ENCODE data around the gene TMOD1. TPM values are rescaled to one million over a fixed set of nuclear protein-coding genes. Genes with fewer than 3 reads are reported as not detected.

Gene TMOD1
- total and polyA plus RNA-seq, 2 of the 8 experiments (the other 6 are each of a cell fraction or from before 2014, with no cell fraction given), result 0.17 to 0.88 TPM

DNA sequence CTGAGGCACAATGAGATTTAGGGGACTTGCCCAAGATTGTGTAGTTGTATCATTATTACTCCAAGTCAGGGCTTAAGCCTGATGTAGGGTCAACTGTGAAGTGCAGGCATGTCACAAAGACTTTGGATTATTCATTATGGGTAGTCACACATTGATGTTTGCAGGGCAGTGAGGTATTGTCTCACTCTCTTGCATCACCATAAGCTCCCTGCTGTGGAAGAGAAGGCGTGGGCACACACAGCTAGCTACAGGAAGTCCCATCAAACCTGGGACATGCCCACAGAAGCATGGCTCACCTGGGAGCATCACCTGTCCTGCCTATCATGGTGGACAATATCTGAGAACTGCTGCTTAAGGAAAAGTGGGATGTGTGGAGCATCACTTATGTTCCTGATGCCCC, 42.1 kb downstream of the TMOD1 start (continued):
- TF ChIP-seq CEBPB (IDR thresholded peaks at IDR 0.05; ENCODE audit: low read depth, low read length), result peak; percentile 54; the same call in 1 of the 2 replicates
- TF ChIP-seq EGR1 (IDR thresholded peaks at IDR 0.05; ENCODE audit: borderline replicate concordance, low read depth, low read length), result no peak
- no peak for TF ChIP-seq CREB1 (IDR thresholded peaks at IDR 0.05)
- TF ChIP-seq PHF8 (conservative IDR thresholded peaks at IDR 0.05; ENCODE audit: low read depth, low read length), result no peak
- TF ChIP-seq EZH2 (IDR thresholded peaks at IDR 0.05; ENCODE audit: low read depth, low read length, severe bottlenecking), result no peak
- TF ChIP-seq SP4 (IDR thresholded peaks at IDR 0.05; ENCODE audit: low read length), result no peak

Data from H1 (cell line).